HCT116 (cell line): ENCODE results near the gene PHLDA1. TPM values are rescaled to one million over a fixed set of nuclear protein-coding genes. Genes with fewer than 3 reads are reported as not detected.
"Not testable (repeated sequence)": the region's sequence is repeated elsewhere in the genome, so short reads cannot be mapped to it uniquely, and the experiment has no call there.

Source experiments
- ATAC-seq: fragments of 200-7000 bp; cut with Tn5 transposase; 2 replicates; pipeline ENCODE4 v1.9.1; 2020; ENCODE audit warnings: mild to moderate bottlenecking, moderate library complexity
- BruUV-seq: library from RNA; stranded (reverse); fragments of 400-500 nt; replicated peaks from 2 replicates; lab custom pipeline; 2021; lab: Mats Ljungman, UMichigan
- CTCF ChIA-PET: fragments of 300-600 bp; sonication (Branson Sonifier 250); formaldehyde crosslinking; loops from one replicate; lab custom pipeline; 2021; ENCODE audit warnings: antibody characterized with exemption; lab: Charles Lee
- POLR2A ChIA-PET: fragments of 300-600, 350-600 bp; sonication (Branson Sonifier 250); formaldehyde crosslinking; loops from one replicate; lab custom pipeline; 2021; ENCODE audit warnings: antibody characterized with exemption; lab: Charles Lee
- RAD21 ChIA-PET, 2 experiments: fragments of 300-600 bp; sonication (Branson Sonifier 250); formaldehyde crosslinking; loops; one replicate each; lab custom pipeline; 2023; ENCODE audit warnings: low total read pairs in 2 of 2; ENCODE audit not compliant: uncharacterized antibody in 2 of 2, unreplicated experiment in 2 of 2, low non-redundant PET in 1 of 2; lab: Charles Lee
- DNase-seq: peaks from one replicate; pipeline ENCODE4 v3.0.0-alpha.2; 2010; ENCODE audit warnings: low read depth, low spot score
- H2AFZ ChIP-seq: fragments of 200-600 bp; shearing (Covaris generic), sonication (generic); 2 replicates; pipeline ENCODE4 v1.6.1; 2017; ENCODE audit warnings: low read depth, mixed run types, mixed read lengths, antibody characterized with exemption, low read length; ENCODE audit not compliant: poor library complexity, severe bottlenecking
- H3K27ac ChIP-seq: 2 replicates; pipeline ENCODE4 v1.5.1; 2012; ENCODE audit warnings: low read depth, low read length
- H3K27me3 ChIP-seq: fragments of 200-600 bp; sonication (generic); 2 replicates; pipeline ENCODE4 v1.6.1; 2016; ENCODE audit warnings: mixed run types, low read length, mixed read lengths; ENCODE audit not compliant: insufficient read depth
- H3K36me3 ChIP-seq, 2 experiments: fragments of 200-500 bp in 1 of 2; fragments of 200-600 bp in 1 of 2; sonication (Bioruptor generic) in 1 of 2; sonication (generic) in 1 of 2; 2 replicates each; pipeline versions ENCODE4 v1.5.1 to v1.6.1; 2014 to 2016; ENCODE audit warnings: low read length in 2 of 2, inconsistent platforms in 1 of 2, mixed read lengths in 1 of 2, mixed run types in 1 of 2; ENCODE audit not compliant: insufficient read depth in 2 of 2, control insufficient read depth in 1 of 2
- H3K4me1 ChIP-seq, 2 experiments: fragments of 200-600 bp in 1 of 2; sonication (generic) in 1 of 2; 2 replicates each; pipeline versions ENCODE4 v1.5.1 to v1.6.1; 2012 to 2017; ENCODE audit warnings: low read length in 2 of 2, inconsistent platforms in 1 of 2, mild to moderate bottlenecking in 1 of 2, mixed read lengths in 1 of 2, mixed run types in 1 of 2, moderate library complexity in 1 of 2; ENCODE audit not compliant: insufficient read depth in 2 of 2, control insufficient read depth in 1 of 2
- H3K4me2 ChIP-seq: fragments of 200-600 bp; sonication (generic); 2 replicates; pipeline ENCODE4 v1.6.1; 2017; ENCODE audit warnings: mixed run types, low read length, mixed read lengths
- H3K4me3 ChIP-seq, 2 experiments: fragments of 200-600 bp in 1 of 2; sonication (generic) in 1 of 2; replicated peaks in 1 of 2; 2 replicates each; pipeline ENCODE4 v1.5.1; 2011 to 2016; ENCODE audit warnings: low read length in 2 of 2, control low read depth in 1 of 2, low read depth in 1 of 2, mild to moderate bottlenecking in 1 of 2, mixed read lengths in 1 of 2, mixed run types in 1 of 2
- H3K79me2 ChIP-seq: fragments of 200-600 bp; sonication (generic); 2 replicates; pipeline ENCODE4 v1.6.1; 2017; ENCODE audit warnings: mild to moderate bottlenecking, mixed run types, low read length, moderate library complexity, mixed read lengths; ENCODE audit not compliant: insufficient read depth
- H3K9ac ChIP-seq: fragments of 200-600 bp; sonication (generic); 2 replicates; pipeline ENCODE4 v1.6.1; 2016; ENCODE audit warnings: low read length, mixed read lengths
- H3K9me2 ChIP-seq: fragments of 200-600 bp; sonication (generic), shearing (Covaris generic); 2 replicates; pipeline ENCODE4 v1.6.1; 2017; ENCODE audit warnings: mixed run types, mild to moderate bottlenecking, moderate library complexity; ENCODE audit not compliant: insufficient read depth
- H3K9me3 ChIP-seq, 2 experiments: fragments of 200-500 bp in 1 of 2; fragments of 200-600 bp in 1 of 2; sonication (Bioruptor generic) in 1 of 2; sonication (generic) in 1 of 2; 2 replicates each; pipeline ENCODE4 v1.6.1; 2014 to 2017; ENCODE audit warnings: low read length in 2 of 2, mixed read lengths in 2 of 2, inconsistent platforms in 1 of 2, low read depth in 1 of 2, mild to moderate bottlenecking in 1 of 2, mixed run types in 1 of 2, moderate library complexity in 1 of 2; ENCODE audit not compliant: control insufficient read depth in 1 of 2, insufficient read depth in 1 of 2
- H4K20me1 ChIP-seq: fragments of 200-600 bp; sonication (generic), shearing (Covaris generic); 2 replicates; pipeline ENCODE4 v1.6.1; 2017; ENCODE audit warnings: mixed run types, mild to moderate bottlenecking, moderate library complexity; ENCODE audit not compliant: insufficient read depth
- CBX3 ChIP-seq: IDR thresholded peaks from 2 replicates; pipeline ENCODE4 v1.6.1; 2012; ENCODE audit warnings: low read depth
- EGR1 ChIP-seq: IDR thresholded peaks from 2 replicates; pipeline ENCODE4 v1.6.1; 2012; ENCODE audit warnings: low read depth
- EZH2 ChIP-seq: fragments of 200-600 bp; sonication (generic); IDR thresholded peaks from 2 replicates; pipeline ENCODE4 v1.6.1; 2017; ENCODE audit warnings: antibody characterized with exemption, mixed run types
- EZH2phosphoT487 ChIP-seq: fragments of 200-600 bp; IDR thresholded peaks from 2 replicates; pipeline ENCODE4 v1.6.1; 2018; ENCODE audit warnings: antibody characterized with exemption, borderline replicate concordance
- FOSL1 ChIP-seq: IDR thresholded peaks from 2 replicates; pipeline ENCODE4 v1.6.1; 2012; ENCODE audit warnings: low read depth
- JUND ChIP-seq: IDR thresholded peaks from 2 replicates; pipeline ENCODE4 v1.6.1; 2012
- POLR2A ChIP-seq: IDR thresholded peaks from 2 replicates; pipeline ENCODE4 v1.7.0; 2011; ENCODE audit warnings: borderline replicate concordance; ENCODE audit not compliant: insufficient read depth, insufficient read length; ENCODE audit errors: extremely low read depth
- RAD21 ChIP-seq: IDR thresholded peaks from 2 replicates; pipeline ENCODE4 v1.6.1; 2012; ENCODE audit warnings: low read depth, mild to moderate bottlenecking
- SRF ChIP-seq: IDR thresholded peaks from 2 replicates; pipeline ENCODE4 v1.6.1; 2012; ENCODE audit warnings: low read depth
- ZFX ChIP-seq: fragments of 450-650 bp; IDR thresholded peaks from 2 replicates; pipeline ENCODE4 v1.6.1; 2017
- intact Hi-C: fragments of 100-400 bp; cut with micrococcal nuclease; formaldehyde crosslinking; loops from 2 replicates; pipeline ENCODE4 v1.10.0; 2022
- total RNA-seq: library from RNA; stranded (reverse); gene quantifications from one replicate; pipeline ENCODE4 v1.2.1, GENCODE V29; 2021; ENCODE audit not compliant: unreplicated experiment
- TF ChIP-seq, protein P1 (sequence below), 3 experiments: fragments of 200-600 bp in 1 of 3; sonication (generic) in 1 of 3; IDR thresholded peaks in 2 of 3; conservative IDR thresholded peaks in 1 of 3; 2 replicates each; pipeline ENCODE4 v1.5.1; 2012 to 2017; ENCODE audit warnings: low read depth in 2 of 3, low read length in 2 of 3, antibody characterized with exemption in 1 of 3, borderline replicate concordance in 1 of 3, control low read depth in 1 of 3, mild to moderate bottlenecking in 1 of 3, mixed read lengths in 1 of 3, mixed run types in 1 of 3, moderate library complexity in 1 of 3; ENCODE audit not compliant: insufficient read depth in 1 of 3
- TF ChIP-seq, protein P2 (sequence below): IDR thresholded peaks from 2 replicates; pipeline ENCODE4 v1.6.1; 2012
- TF ChIP-seq, protein P3 (sequence below): IDR thresholded peaks from 2 replicates; pipeline ENCODE4 v1.6.1; 2011; ENCODE audit warnings: mild to moderate bottlenecking, low read length, moderate library complexity; ENCODE audit not compliant: insufficient replicate concordance; ENCODE audit errors: extremely low read depth

Gene PHLDA1
- total RNA-seq, 1 experiment from 2014 or later: 231 TPM

DNA sequence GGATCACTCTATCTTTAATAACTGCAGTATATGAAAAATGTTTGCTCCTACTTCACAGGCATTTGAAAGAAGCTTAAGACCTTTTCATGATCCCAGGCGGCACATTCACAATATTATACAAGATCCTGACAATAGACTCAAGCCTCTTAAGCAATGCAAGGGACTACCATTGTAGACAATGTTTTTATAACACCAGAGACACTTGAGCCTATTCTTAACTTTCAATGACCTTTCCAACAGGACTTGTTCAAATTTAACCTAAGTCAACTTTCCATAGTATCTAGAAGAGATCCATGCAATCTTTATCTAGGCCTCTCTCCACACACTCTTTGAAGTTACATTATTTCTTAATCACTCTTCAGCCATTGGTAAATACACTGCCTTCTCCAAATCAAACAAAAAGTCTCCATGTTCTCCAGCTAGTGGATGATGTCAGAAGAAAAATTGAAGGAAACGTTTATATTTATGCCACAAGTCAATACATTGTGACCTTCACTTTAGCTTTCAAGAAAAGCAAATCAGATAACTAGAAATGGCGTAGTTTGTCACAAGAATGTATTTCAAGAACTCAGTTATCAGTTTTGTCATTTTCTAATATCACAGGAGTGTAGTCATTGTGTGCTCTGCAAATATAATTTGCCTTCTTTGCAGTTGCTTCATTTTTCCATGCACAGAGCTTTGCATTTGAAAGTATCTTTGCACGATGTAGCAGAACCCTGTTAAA lies 41.2 kb downstream of the PHLDA1 start:
- Histone ChIP-seq H3K36me3 (no peaks in the 10 kb centered on the region), H3K9ac (no peak overlapping the region), H3K27ac (no peak overlapping the region), H3K4me2 (no peak overlapping the region), H3K4me3 (no peak overlapping the region), H3K27me3 (no peaks in the 10 kb centered on the region), H3K9me3 (no peaks in the 10 kb centered on the region), H4K20me1 (no peaks in the 10 kb centered on the region), H3K9me2 (no peaks in the 10 kb centered on the region), H3K4me1 (peaks cover 31 to 36% of the 10 kb centered on the region in 2 experiments), H3K79me2 (no peaks in the 10 kb centered on the region), H2AFZ (no peak overlapping the region)
- ATAC-seq (no peak), DNase-seq (no peak)
- POLR2A ChIA-PET: no interaction called here
- TF ChIP-seq ZFX: no peak
- TF ChIP-seq FOSL1: no peak
- TF ChIP-seq POLR2A: no peak
- TF ChIP-seq EZH2: no peak
- TF ChIP-seq, protein P1, sequence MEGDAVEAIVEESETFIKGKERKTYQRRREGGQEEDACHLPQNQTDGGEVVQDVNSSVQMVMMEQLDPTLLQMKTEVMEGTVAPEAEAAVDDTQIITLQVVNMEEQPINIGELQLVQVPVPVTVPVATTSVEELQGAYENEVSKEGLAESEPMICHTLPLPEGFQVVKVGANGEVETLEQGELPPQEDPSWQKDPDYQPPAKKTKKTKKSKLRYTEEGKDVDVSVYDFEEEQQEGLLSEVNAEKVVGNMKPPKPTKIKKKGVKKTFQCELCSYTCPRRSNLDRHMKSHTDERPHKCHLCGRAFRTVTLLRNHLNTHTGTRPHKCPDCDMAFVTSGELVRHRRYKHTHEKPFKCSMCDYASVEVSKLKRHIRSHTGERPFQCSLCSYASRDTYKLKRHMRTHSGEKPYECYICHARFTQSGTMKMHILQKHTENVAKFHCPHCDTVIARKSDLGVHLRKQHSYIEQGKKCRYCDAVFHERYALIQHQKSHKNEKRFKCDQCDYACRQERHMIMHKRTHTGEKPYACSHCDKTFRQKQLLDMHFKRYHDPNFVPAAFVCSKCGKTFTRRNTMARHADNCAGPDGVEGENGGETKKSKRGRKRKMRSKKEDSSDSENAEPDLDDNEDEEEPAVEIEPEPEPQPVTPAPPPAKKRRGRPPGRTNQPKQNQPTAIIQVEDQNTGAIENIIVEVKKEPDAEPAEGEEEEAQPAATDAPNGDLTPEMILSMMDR (IDR thresholded peaks at IDR 0.05 in 2 of 3, conservative IDR thresholded peaks at IDR 0.05 in 1 of 3; ENCODE audit: borderline replicate concordance in 1 of 3, insufficient read depth in 1 of 3, low read depth in 2 of 3, low read length in 2 of 3): no peak
- no peak for TF ChIP-seq CBX3
- TF ChIP-seq EZH2phosphoT487: no peak
- TF ChIP-seq EGR1: no peak
- TF ChIP-seq, protein P2, sequence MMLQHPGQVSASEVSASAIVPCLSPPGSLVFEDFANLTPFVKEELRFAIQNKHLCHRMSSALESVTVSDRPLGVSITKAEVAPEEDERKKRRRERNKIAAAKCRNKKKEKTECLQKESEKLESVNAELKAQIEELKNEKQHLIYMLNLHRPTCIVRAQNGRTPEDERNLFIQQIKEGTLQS: no peak
- no peak for TF ChIP-seq RAD21
- TF ChIP-seq, protein P3, sequence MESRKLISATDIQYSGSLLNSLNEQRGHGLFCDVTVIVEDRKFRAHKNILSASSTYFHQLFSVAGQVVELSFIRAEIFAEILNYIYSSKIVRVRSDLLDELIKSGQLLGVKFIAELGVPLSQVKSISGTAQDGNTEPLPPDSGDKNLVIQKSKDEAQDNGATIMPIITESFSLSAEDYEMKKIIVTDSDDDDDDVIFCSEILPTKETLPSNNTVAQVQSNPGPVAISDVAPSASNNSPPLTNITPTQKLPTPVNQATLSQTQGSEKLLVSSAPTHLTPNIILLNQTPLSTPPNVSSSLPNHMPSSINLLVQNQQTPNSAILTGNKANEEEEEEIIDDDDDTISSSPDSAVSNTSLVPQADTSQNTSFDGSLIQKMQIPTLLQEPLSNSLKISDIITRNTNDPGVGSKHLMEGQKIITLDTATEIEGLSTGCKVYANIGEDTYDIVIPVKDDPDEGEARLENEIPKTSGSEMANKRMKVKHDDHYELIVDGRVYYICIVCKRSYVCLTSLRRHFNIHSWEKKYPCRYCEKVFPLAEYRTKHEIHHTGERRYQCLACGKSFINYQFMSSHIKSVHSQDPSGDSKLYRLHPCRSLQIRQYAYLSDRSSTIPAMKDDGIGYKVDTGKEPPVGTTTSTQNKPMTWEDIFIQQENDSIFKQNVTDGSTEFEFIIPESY: no peak
- TF ChIP-seq SRF: no peak
- TF ChIP-seq JUND: no peak
- CTCF ChIA-PET: no interaction called here
- intact Hi-C loops: no loop called here
- RAD21 ChIA-PET: no interaction called here
- no TSS peak for BruUV-seq

DNA sequence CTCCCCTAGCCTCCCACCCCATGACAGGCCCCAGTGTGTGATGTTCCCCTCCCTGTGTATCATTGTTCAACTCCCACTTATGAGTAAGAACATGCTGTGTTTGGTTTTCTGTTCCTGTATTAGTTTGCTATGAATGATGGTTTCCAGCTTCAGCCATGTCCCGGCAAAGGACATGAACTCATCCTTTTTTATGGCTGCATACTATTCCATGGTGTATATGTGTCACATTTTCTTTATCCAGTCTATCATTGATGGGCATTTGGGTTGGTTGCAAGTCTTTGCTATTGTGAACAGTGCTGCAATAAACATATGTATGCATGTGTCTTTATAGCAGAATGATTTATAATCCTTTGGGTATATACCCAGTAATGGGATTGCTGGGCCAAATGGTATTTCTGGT lies 43.9 kb downstream of the PHLDA1 start:
- CTCF ChIA-PET, RAD21 ChIA-PET, BruUV-seq, H3K27ac ChIP-seq, H3K9ac ChIP-seq, H3K9me3 ChIP-seq, DNase-seq, H3K79me2 ChIP-seq, H3K27me3 ChIP-seq, H4K20me1 ChIP-seq, H3K9me2 ChIP-seq, ATAC-seq, H3K4me3 ChIP-seq, H3K36me3 ChIP-seq, POLR2A ChIA-PET, intact Hi-C loops, H2AFZ ChIP-seq, H3K4me2 ChIP-seq: not testable (repeated sequence)
- H3K4me1 ChIP-seq: peaks cover 42 to 45% of the 10 kb centered on the region in 2 experiments
